Body of pancreas (tissue), 4 donors: ENCODE data around the gene GRIK4.

Experiments used
- CTCF ChIP-seq, 7 experiments: fragments of 450-650 bp in 4 of 7; fragments of 200-600 bp in 3 of 7; sonication (generic) in 3 of 7; IDR thresholded peaks; one replicate each; pipeline ENCODE4 v1.5.1; 2016 to 2019; ENCODE audit warnings: antibody characterized with exemption in 7 of 7
- POLR2A ChIP-seq, 3 donors: fragments of 450-650 bp; IDR thresholded peaks; one replicate each; pipeline ENCODE4 v1.6.1; 2016; ENCODE audit warnings: antibody characterized with exemption in 3 of 3, mild to moderate bottlenecking in 2 of 3

GRCh38 chr11:120522736-120523135 lies 11.2 kb downstream of the GRIK4 start:
- TF ChIP-seq CTCF (IDR thresholded peaks at IDR 0.05) (no peak), POLR2A (IDR thresholded peaks at IDR 0.05) (no peak)
